Prostate gland (tissue), 2 donors: ENCODE results near the gene CD101. TPM values are rescaled to one million over a fixed set of nuclear protein-coding genes. Genes with fewer than 3 reads are reported as not detected.
A peak's percentile ranks its signal among the peaks of the same experiment; 100 is the strongest.

ENCODE experiments used
- DNase-seq: peaks from one replicate; pipeline ENCODE4 v3.0.0-alpha.2; 2019; ENCODE audit warnings: low spot score
- H3K27ac ChIP-seq, 2 donors: fragments of 200-600 bp; sonication (generic); 2 replicates each; pipeline ENCODE4 v1.5.1; 2017 to 2019
- H3K27me3 ChIP-seq: fragments of 200-600 bp; sonication (generic); replicated peaks from 2 replicates; pipeline ENCODE4 v1.5.1; 2019; ENCODE audit not compliant: insufficient read depth
- H3K36me3 ChIP-seq, 2 donors: fragments of 200-600 bp; sonication (generic); 1 replicate in 1 of 2; 2 replicates in 1 of 2; pipeline versions ENCODE4 v1.5.1 to v1.8.1; 2017 to 2019
- H3K4me1 ChIP-seq: fragments of 200-600 bp; sonication (generic); replicated peaks from 2 replicates; pipeline ENCODE4 v1.5.1; 2019
- H3K4me3 ChIP-seq, 2 donors: fragments of 200-600 bp; sonication (generic); 2 replicates each; pipeline ENCODE4 v1.5.1; 2017 to 2019
- H3K9me3 ChIP-seq: fragments of 200-600 bp; sonication (generic); 2 replicates; pipeline ENCODE4 v1.5.1; 2017
- CTCF ChIP-seq, 4 experiments: fragments of 200-600 bp in 2 of 4; fragments of 450-650 bp in 2 of 4; sonication (generic) in 2 of 4; IDR thresholded peaks; 1 replicate in 3 of 4; 2 replicates in 1 of 4; pipeline ENCODE4 v1.5.1; 2016 to 2019; ENCODE audit warnings: antibody characterized with exemption in 4 of 4, mild to moderate bottlenecking in 2 of 4, moderate library complexity in 2 of 4
- POLR2A ChIP-seq: fragments of 450-650 bp; IDR thresholded peaks from one replicate; pipeline ENCODE4 v1.6.1; 2016; ENCODE audit warnings: antibody characterized with exemption, mild to moderate bottlenecking
- POLR2AphosphoS5 ChIP-seq: sonication (generic); formaldehyde crosslinking; IDR thresholded peaks from one replicate; pipeline ENCODE4 v1.6.1; 2017; ENCODE audit warnings: antibody characterized with exemption
- WGBS: methylation state at CpG from one replicate; pipeline ENCODE4 v1.1.5; 2018; 5-methylcytosine and 5-hydroxymethylcytosine counted together
- intact Hi-C: fragments of 100-400 bp; cut with DNase I; formaldehyde crosslinking; loops from one replicate; pipeline ENCODE4 v1.14.2; 2022
- total RNA-seq, 2 donors: library from RNA; depleted of rRNA; stranded (reverse); fragments of >200 nt; gene quantifications; one replicate each; pipeline ENCODE4 v1.1.0, GENCODE V29; 2016

Gene CD101
- total RNA-seq, 2 donors from 2014 or later: 0.59 to 1.1 TPM

GRCh38 chr1:117060441-117061317, 59.1 kb downstream of the CD101 start:
- H3K4me3 ChIP-seq: peak overlapping the region; percentile 54 to 58
- intact Hi-C loops: loop anchor here (10.0 kb wide), 1 partner anchor 444 kb away; no protein-coding TSS in a partner anchor
- peak overlapping the region; percentile 45 to 55 for H3K27ac ChIP-seq
- DNase-seq: peak; percentile 13
- WGBS: 23% methylated on average over 38 of the region's 42 CpGs
- H3K36me3 ChIP-seq: no peaks in the 10 kb centered on the region
- H3K4me1 ChIP-seq: no peaks in the 10 kb centered on the region
- H3K9me3 ChIP-seq: no peaks in the 10 kb centered on the region
- TF ChIP-seq POLR2A: no peak
- TF ChIP-seq CTCF (IDR thresholded peaks at IDR 0.05): no peak
- no peak for TF ChIP-seq POLR2AphosphoS5
- no peaks in the 10 kb centered on the region for H3K27me3 ChIP-seq

- H3K9me3 ChIP-seq: no peaks in the 10 kb centered on the region
- WGBS: 60% methylated on average over 2 of the region's 2 CpGs
- H3K36me3 ChIP-seq: no peaks in the 10 kb centered on the region
- DNase-seq: no peak
- H3K4me3 ChIP-seq: no peak overlapping the region
- TF ChIP-seq POLR2A (no peak), POLR2AphosphoS5 (no peak), CTCF (IDR thresholded peaks at IDR 0.05) (no peak)
- H3K27ac ChIP-seq: no peak overlapping the region
- no peaks in the 10 kb centered on the region for H3K4me1 ChIP-seq
- intact Hi-C loops: loop anchor here (10.0 kb wide), 1 partner anchor 443 kb away; no protein-coding TSS in a partner anchor
- H3K27me3 ChIP-seq: no peaks in the 10 kb centered on the region
Observed at GRCh38 chr1:117061986-117062415, 60.4 kb downstream of the CD101 start.

GRCh38 chr1:117066367-117066766, 64.8 kb downstream of the CD101 start:
- no peak for TF ChIP-seq POLR2A
- TF ChIP-seq POLR2AphosphoS5: no peak
- no peak for TF ChIP-seq CTCF (IDR thresholded peaks at IDR 0.05)
- Histone ChIP-seq H3K4me1 (no peaks in the 10 kb centered on the region), H3K27ac (no peak overlapping the region), H3K36me3 (no peaks in the 10 kb centered on the region), H3K9me3 (no peaks in the 10 kb centered on the region), H3K4me3 (no peak overlapping the region), H3K27me3 (no peaks in the 10 kb centered on the region)
- DNase-seq: no peak
- 56% methylated on average over 6 of the region's 6 CpGs for WGBS
- intact Hi-C loops: loop anchor here (2.0 to 10.0 kb wide), 3 partner anchors 218 to 686 kb away; no protein-coding TSS in a partner anchor

- Histone ChIP-seq H3K36me3 (no peaks in the 10 kb centered on the region), H3K4me3 (no peak overlapping the region), H3K27ac (no peak overlapping the region), H3K27me3 (no peaks in the 10 kb centered on the region), H3K9me3 (no peaks in the 10 kb centered on the region), H3K4me1 (no peaks in the 10 kb centered on the region)
- TF ChIP-seq POLR2A: no peak
- TF ChIP-seq POLR2AphosphoS5: peak; percentile 52
- TF ChIP-seq CTCF (IDR thresholded peaks at IDR 0.05): peak; percentile 68 to 86 (median 78)
- intact Hi-C loops: loop anchor here (2.0 to 10.0 kb wide), 4 partner anchors 61 to 685 kb away; no protein-coding TSS in a partner anchor
- WGBS: 63% methylated on average over 6 of the region's 6 CpGs
- DNase-seq: peak; percentile 34
Observed at GRCh38 chr1:117067533-117068370, 66.2 kb downstream of the CD101 start.
